GM12878 (cell line): ENCODE data around the gene PCSK1. TPM values are rescaled to one million over a fixed set of nuclear protein-coding genes. Genes with fewer than 3 reads are reported as not detected.

Experiments
- ATAC-seq: fragments of 200-7000 bp; cut with Tn5 transposase; 3 replicates; pipeline ENCODE4 v1.9.1; 2020; ENCODE audit warnings: mild to moderate bottlenecking, moderate library complexity
- BruUV-seq: library from RNA; stranded (reverse); fragments of 400-500 nt; replicated peaks from 2 replicates; lab custom pipeline; 2021; lab: Mats Ljungman, UMichigan
- CTCF ChIA-PET: fragments of 300-600 bp; sonication (Branson Sonifier 250); formaldehyde crosslinking; extraction: SDS; loops from one replicate; lab custom pipeline; 2021; ENCODE audit warnings: inconsistent platforms; lab: Yijun Ruan, JAX
- POLR2A ChIA-PET: fragments of 350-600 bp; formaldehyde crosslinking; extraction: SDS; loops from one replicate; lab custom pipeline; 2021; ENCODE audit warnings: inconsistent platforms; lab: Charles Lee
- RAD21 ChIA-PET: fragments of 300-600 bp; sonication (Branson Sonifier 250); formaldehyde crosslinking; loops from one replicate; lab custom pipeline; 2023; ENCODE audit warnings: antibody characterized with exemption; ENCODE audit not compliant: unreplicated experiment; lab: Charles Lee
- SMC1A ChIA-PET: fragments of 300-600 bp; sonication (Branson Sonifier 250); formaldehyde crosslinking; loops from one replicate; lab custom pipeline; 2023; ENCODE audit not compliant: unreplicated experiment, uncharacterized antibody; lab: Charles Lee
- DNase-seq: peaks from one replicate; pipeline ENCODE4 v3.0.0-alpha.2; 2011; ENCODE audit warnings: low read depth, low spot score
- FAIRE-seq: peaks from 3 replicates; lab custom pipeline; 2011; peaks lifted over from hg19 to GRCh38; lab: Jason Lieb, UNC
- H2AFZ ChIP-seq: 2 replicates; pipeline ENCODE4 v1.6.0; 2011; ENCODE audit warnings: low read depth, low read length, control low read depth; ENCODE audit not compliant: control insufficient read depth
- H3K27ac ChIP-seq: 2 replicates; pipeline ENCODE4 v1.5.1; 2011; ENCODE audit warnings: control low read depth; ENCODE audit not compliant: control insufficient read depth, insufficient read depth
- H3K27me3 ChIP-seq, 2 experiments: replicated peaks in 1 of 2; 2 replicates each; pipeline versions ENCODE4 v1.6.0 to v1.6.1; 2011; ENCODE audit warnings: low read length in 1 of 2; ENCODE audit not compliant: control insufficient read depth in 2 of 2, insufficient read depth in 2 of 2
- H3K36me3 ChIP-seq, 2 experiments: 2 replicates each; pipeline ENCODE4 v1.5.1; 2011; ENCODE audit warnings: low read length in 1 of 2; ENCODE audit not compliant: control insufficient read depth in 2 of 2, insufficient read depth in 2 of 2
- H3K4me1 ChIP-seq: 2 replicates; pipeline ENCODE4 v1.6.1; 2011; ENCODE audit warnings: mild to moderate bottlenecking, low read length, moderate library complexity, mixed read lengths; ENCODE audit not compliant: control insufficient read depth, insufficient read depth
- H3K4me2 ChIP-seq: 2 replicates; pipeline ENCODE4 v1.6.0; 2011; ENCODE audit warnings: control low read depth; ENCODE audit not compliant: control insufficient read depth, insufficient read depth
- H3K4me3 ChIP-seq: fragments of 200-600 bp; sonication (generic); 2 replicates; pipeline ENCODE4 v1.5.1; 2016
- H3K79me2 ChIP-seq: 2 replicates; pipeline ENCODE4 v1.6.0; 2011; ENCODE audit warnings: low read length; ENCODE audit not compliant: control insufficient read depth, insufficient read depth
- H3K9ac ChIP-seq: 2 replicates; pipeline ENCODE4 v1.8.0; 2011; ENCODE audit warnings: low read length, control low read depth, mixed read lengths; ENCODE audit not compliant: control insufficient read depth, insufficient read depth
- H3K9me3 ChIP-seq: replicated peaks from 3 replicates; pipeline ENCODE4 v1.5.1; 2011; ENCODE audit warnings: mild to moderate bottlenecking, low read length; ENCODE audit not compliant: control insufficient read depth, insufficient read depth
- H4K20me1 ChIP-seq: 2 replicates; pipeline ENCODE4 v1.6.0; 2011; ENCODE audit not compliant: control insufficient read depth, insufficient read depth
- BCLAF1 ChIP-seq: fragments of 450-650 bp; IDR thresholded peaks from 2 replicates; pipeline ENCODE4 v1.6.1; 2017; ENCODE audit warnings: antibody characterized with exemption, mild to moderate bottlenecking, moderate library complexity
- CBX5 ChIP-seq: sonication (generic); IDR thresholded peaks from 2 replicates; pipeline ENCODE4 v1.6.1; 2016; ENCODE audit warnings: low read depth, moderate library complexity, mild to moderate bottlenecking, inconsistent platforms
- CTCF ChIP-seq, 3 experiments: IDR thresholded peaks in 2 of 3; conservative IDR thresholded peaks in 1 of 3; 2 replicates each; pipeline ENCODE4 v1.5.1; 2011; ENCODE audit warnings: low read depth in 3 of 3, low read length in 3 of 3, mild to moderate bottlenecking in 3 of 3, control low read depth in 2 of 3, moderate library complexity in 2 of 3, inconsistent platforms in 1 of 3, mixed read lengths in 1 of 3; ENCODE audit not compliant: control insufficient read depth in 2 of 3, insufficient read depth in 1 of 3; ENCODE audit errors: extremely low read depth in 1 of 3
- GABPA ChIP-seq: IDR thresholded peaks from 2 replicates; pipeline ENCODE4 v1.6.1; 2014; ENCODE audit warnings: antibody characterized with exemption, low read depth, mild to moderate bottlenecking, inconsistent platforms
- MTA3 ChIP-seq: IDR thresholded peaks from 2 replicates; pipeline ENCODE4 v1.6.1; 2012; ENCODE audit warnings: low read length, inconsistent platforms, borderline replicate concordance
- RAD21 ChIP-seq: IDR thresholded peaks from 2 replicates; pipeline ENCODE4 v1.6.1; 2011; ENCODE audit warnings: mild to moderate bottlenecking, low read depth, low read length, moderate library complexity; ENCODE audit not compliant: insufficient read depth
- TCF3 ChIP-seq: IDR thresholded peaks from 2 replicates; pipeline ENCODE4 v1.6.1; 2012; ENCODE audit warnings: low read depth, mild to moderate bottlenecking, low read length, borderline replicate concordance; ENCODE audit not compliant: insufficient read depth
- WGBS: methylation state at CpG from one replicate; pipeline ENCODE4 v1.1.6; 2016; ENCODE audit warnings: low lambda C conversion rate; ENCODE audit not compliant: insufficient replicate concordance, insufficient coverage; ENCODE audit errors: missing lambda C conversion rate; 5-methylcytosine and 5-hydroxymethylcytosine counted together
- in situ Hi-C: fragments of 300-500 bp; cut with MboI; formaldehyde crosslinking; loops from 9 replicates; pipeline ENCODE4 v1.14.3; 2018; ENCODE audit warnings: mixed read lengths
- intact Hi-C: fragments of 100-400 bp; cut with micrococcal nuclease; formaldehyde crosslinking; loops from one replicate; pipeline ENCODE4 v1.14.2; 2022; ENCODE audit not compliant: unreplicated experiment
- polyA plus RNA-seq, 11 experiments: library from polyadenylated mRNA; depleted of rRNA in 4 of 11; unstranded in 6 of 11; stranded (reverse) in 5 of 11; fragments of >200 nt; fragmentation: Nextera tagmentation in 4 of 11; fragmentation: Illumina TruSeq in 1 of 11; extraction: Ambion mirVana in 4 of 11; extraction: Trizol in 1 of 11; gene quantifications; 1 replicate in 1 of 11; 2 replicates in 10 of 11; pipeline versions ENCODE4 v1.2.1 to v1.2.3, GENCODE V29; 2011 to 2016; ENCODE audit warnings: inconsistent platforms in 2 of 11, missing spikeins in 2 of 11, low read depth in 1 of 11
- total RNA-seq, 4 experiments: library from RNA; depleted of rRNA in 3 of 4; stranded (reverse); fragments of >200 nt in 3 of 4; fragmentation: Illumina TruSeq in 1 of 4; extraction: Trizol in 1 of 4; gene quantifications; 2 replicates each; pipeline versions ENCODE4 v1.2.1 to v1.2.3, GENCODE V29; 2013 to 2021

Gene PCSK1
- total and polyA plus RNA-seq, 10 of the 15 experiments (the other 5 are each of a cell fraction or from before 2014, with no cell fraction given): 0.03 to 0.24 (median 0.07) TPM; not detected in 4

- no peak for TF ChIP-seq TCF3
Measured at GRCh38 chr5:96384353-96384752, 48.7 kb downstream of the PCSK1 start (continued).

- no peak overlapping the region for H3K27ac ChIP-seq
- no peak overlapping the region for H2AFZ ChIP-seq
- in situ Hi-C loops: no loop called here
- ChIA-PET SMC1A (interaction anchor here (0.6 to 1.6 kb wide), 4 partner anchors 16 to 368 kb away, joined by 4 to 5 read pairs (median 4); no protein-coding TSS in a partner anchor), CTCF (interaction anchor here (0.6 to 2.0 kb wide), 3 partner anchors 36 to 216 kb away, joined by 3 to 9 read pairs (median 3); no protein-coding TSS in a partner anchor), POLR2A (no interaction called here), RAD21 (interaction anchor here (1.0 kb wide), 1 partner anchor 58 kb away, joined by 6 read pairs; no protein-coding TSS in a partner anchor)
- 62% methylated on average over 5 of the region's 5 CpGs for WGBS
- no peaks in the 10 kb centered on the region for H3K4me1 ChIP-seq
- H3K9ac ChIP-seq: no peak overlapping the region
- ATAC-seq (peak; percentile 56), FAIRE-seq (no peak), DNase-seq (no peak)
- no peaks in the 10 kb centered on the region for H4K20me1 ChIP-seq
- intact Hi-C loops: no loop called here
- H3K27me3 ChIP-seq: no peaks in the 10 kb centered on the region; a peak in 1 of 4 replicates
- H3K36me3 ChIP-seq: no peaks in the 10 kb centered on the region
- H3K79me2 ChIP-seq: no peaks in the 10 kb centered on the region
- H3K4me3 ChIP-seq: no peak overlapping the region
- H3K4me2 ChIP-seq: no peak overlapping the region
- no TSS peak for BruUV-seq
- TF ChIP-seq CTCF (IDR thresholded peaks at IDR 0.05 in 2 of 3, conservative IDR thresholded peaks at IDR 0.05 in 1 of 3; ENCODE audit: control insufficient read depth in 2 of 3, extremely low read depth in 1 of 3, insufficient read depth in 1 of 3, low read depth in 3 of 3, low read length in 3 of 3) (peak in 1 of 3 experiments; percentile 26; a peak in 1 of 6 replicates), CBX5 (no peak), BCLAF1 (no peak), MTA3 (no peak), GABPA (no peak), RAD21 (peak; percentile 38)
- TF ChIP-seq, all 136 proteins: peak for 2
- H3K9me3 ChIP-seq: no peaks in the 10 kb centered on the region
Measured at GRCh38 chr5:96381526-96381925, 51.5 kb downstream of the PCSK1 start.
